ENCODE measurements around the gene ATP2C1. TPM values are rescaled to one million over a fixed set of nuclear protein-coding genes. Genes with fewer than 3 reads are reported as not detected.

The ATP2C1 gene
- total and polyA plus RNA-seq, 2 experiments from 2014 or later = 28.1 to 75.7 TPM

DNA sequence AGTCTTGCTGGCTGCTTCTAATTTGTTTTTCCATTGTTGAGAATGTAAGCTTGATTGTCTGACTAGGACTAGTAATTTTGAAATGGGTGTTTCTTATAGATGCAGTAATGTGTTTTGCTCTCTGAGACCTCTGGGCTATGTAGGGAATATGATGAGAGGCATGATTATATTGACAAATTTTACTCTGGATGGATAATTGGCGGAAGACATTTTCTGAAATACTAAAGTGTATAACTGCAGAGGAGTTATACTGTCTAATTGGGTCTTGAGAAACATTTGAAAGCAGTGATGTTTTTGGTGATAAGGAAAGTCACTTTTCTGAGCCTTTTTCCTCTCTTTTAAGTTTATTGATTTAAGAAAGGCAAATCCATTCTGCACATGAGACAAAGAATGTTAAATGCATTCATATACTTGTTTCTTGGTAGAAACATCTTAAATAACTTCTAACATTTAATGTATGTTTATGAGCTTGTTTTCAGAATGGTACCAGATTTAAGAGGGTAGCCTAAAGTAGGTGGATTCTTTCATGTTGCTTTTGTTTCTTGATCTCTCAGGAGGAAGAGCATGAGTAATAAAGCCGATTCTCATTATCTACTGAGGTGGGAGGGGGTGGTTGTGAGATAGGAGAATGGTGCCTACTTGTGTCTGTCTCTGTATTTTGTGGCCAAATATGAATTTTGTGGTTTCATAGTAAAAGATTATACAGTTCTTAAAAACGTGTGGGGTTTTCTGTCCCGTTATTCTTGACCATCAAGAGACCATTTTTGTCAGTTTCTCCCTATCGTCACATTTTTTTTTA is 2.0 kb downstream of the ATP2C1 start (continued):
- TF ChIP-seq ETS1 (IDR thresholded peaks at IDR 0.05) = no peak
- TF ChIP-seq, protein P1, sequence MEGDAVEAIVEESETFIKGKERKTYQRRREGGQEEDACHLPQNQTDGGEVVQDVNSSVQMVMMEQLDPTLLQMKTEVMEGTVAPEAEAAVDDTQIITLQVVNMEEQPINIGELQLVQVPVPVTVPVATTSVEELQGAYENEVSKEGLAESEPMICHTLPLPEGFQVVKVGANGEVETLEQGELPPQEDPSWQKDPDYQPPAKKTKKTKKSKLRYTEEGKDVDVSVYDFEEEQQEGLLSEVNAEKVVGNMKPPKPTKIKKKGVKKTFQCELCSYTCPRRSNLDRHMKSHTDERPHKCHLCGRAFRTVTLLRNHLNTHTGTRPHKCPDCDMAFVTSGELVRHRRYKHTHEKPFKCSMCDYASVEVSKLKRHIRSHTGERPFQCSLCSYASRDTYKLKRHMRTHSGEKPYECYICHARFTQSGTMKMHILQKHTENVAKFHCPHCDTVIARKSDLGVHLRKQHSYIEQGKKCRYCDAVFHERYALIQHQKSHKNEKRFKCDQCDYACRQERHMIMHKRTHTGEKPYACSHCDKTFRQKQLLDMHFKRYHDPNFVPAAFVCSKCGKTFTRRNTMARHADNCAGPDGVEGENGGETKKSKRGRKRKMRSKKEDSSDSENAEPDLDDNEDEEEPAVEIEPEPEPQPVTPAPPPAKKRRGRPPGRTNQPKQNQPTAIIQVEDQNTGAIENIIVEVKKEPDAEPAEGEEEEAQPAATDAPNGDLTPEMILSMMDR (conservative IDR thresholded peaks at IDR 0.05; ENCODE audit: low read depth in 2 of 2) = no peak
- no peak for TF ChIP-seq CREB1 (CRISPR knock-in tag; IDR thresholded peaks at IDR 0.05; ENCODE audit: low read depth)
- no peak for TF ChIP-seq EZH2 (IDR thresholded peaks at IDR 0.05; ENCODE audit: low read depth, unreplicated experiment)

GRCh38 chr3:130897316-130897715 is 3.4 kb downstream of the ATP2C1 start:
- Histone ChIP-seq H3K4me3 (no peak overlapping the region), H4K20me1 (replicated peaks; ENCODE audit: insufficient read depth) (peaks cover 27% of the 10 kb centered on the region), H3K27me3 (ENCODE audit: insufficient read depth) (no peaks in the 10 kb centered on the region), H3K4me1 (ENCODE audit: insufficient read depth) (peaks cover 59% of the 10 kb centered on the region), H3F3A (replicated peaks; ENCODE audit: low read depth) (no peaks in the 10 kb centered on the region), H3K9me2 (ENCODE audit: insufficient read depth) (no peaks in the 10 kb centered on the region), H3K4me2 (peak overlapping the region; percentile 82), H3K36me3 (ENCODE audit: insufficient read depth) (no peaks in the 10 kb centered on the region), H3K27ac (ENCODE audit: low read depth) (no peak overlapping the region), H2AFZ (no peak overlapping the region), H3K79me2 (replicated peaks; ENCODE audit: insufficient read depth) (peaks cover 80% of the 10 kb centered on the region)
- no peaks in the 10 kb centered on the region for H3K9me3 Mint-ChIP-seq
- ATAC-seq (no peak), DNase-seq (ENCODE audit: low spot score) (peak; percentile 14)
- peaks cover 65% of the 10 kb centered on the region for H3K4me1 Mint-ChIP-seq
- peak overlapping the region; percentile 83 for H3K27ac Mint-ChIP-seq
- peaks cover 8% of the 10 kb centered on the region for H3K27me3 Mint-ChIP-seq (ENCODE audit: insufficient read depth, low read depth, poor library complexity)
- H3K36me3 Mint-ChIP-seq (ENCODE audit: low read depth) = no peaks in the 10 kb centered on the region
- H3K4me3 Mint-ChIP-seq = peak overlapping the region; percentile 39; the same call in 2 of the 3 replicates
- TF ChIP-seq, protein P1 (conservative IDR thresholded peaks at IDR 0.05; ENCODE audit: low read depth in 2 of 2) = no peak
- TF ChIP-seq, protein P2, sequence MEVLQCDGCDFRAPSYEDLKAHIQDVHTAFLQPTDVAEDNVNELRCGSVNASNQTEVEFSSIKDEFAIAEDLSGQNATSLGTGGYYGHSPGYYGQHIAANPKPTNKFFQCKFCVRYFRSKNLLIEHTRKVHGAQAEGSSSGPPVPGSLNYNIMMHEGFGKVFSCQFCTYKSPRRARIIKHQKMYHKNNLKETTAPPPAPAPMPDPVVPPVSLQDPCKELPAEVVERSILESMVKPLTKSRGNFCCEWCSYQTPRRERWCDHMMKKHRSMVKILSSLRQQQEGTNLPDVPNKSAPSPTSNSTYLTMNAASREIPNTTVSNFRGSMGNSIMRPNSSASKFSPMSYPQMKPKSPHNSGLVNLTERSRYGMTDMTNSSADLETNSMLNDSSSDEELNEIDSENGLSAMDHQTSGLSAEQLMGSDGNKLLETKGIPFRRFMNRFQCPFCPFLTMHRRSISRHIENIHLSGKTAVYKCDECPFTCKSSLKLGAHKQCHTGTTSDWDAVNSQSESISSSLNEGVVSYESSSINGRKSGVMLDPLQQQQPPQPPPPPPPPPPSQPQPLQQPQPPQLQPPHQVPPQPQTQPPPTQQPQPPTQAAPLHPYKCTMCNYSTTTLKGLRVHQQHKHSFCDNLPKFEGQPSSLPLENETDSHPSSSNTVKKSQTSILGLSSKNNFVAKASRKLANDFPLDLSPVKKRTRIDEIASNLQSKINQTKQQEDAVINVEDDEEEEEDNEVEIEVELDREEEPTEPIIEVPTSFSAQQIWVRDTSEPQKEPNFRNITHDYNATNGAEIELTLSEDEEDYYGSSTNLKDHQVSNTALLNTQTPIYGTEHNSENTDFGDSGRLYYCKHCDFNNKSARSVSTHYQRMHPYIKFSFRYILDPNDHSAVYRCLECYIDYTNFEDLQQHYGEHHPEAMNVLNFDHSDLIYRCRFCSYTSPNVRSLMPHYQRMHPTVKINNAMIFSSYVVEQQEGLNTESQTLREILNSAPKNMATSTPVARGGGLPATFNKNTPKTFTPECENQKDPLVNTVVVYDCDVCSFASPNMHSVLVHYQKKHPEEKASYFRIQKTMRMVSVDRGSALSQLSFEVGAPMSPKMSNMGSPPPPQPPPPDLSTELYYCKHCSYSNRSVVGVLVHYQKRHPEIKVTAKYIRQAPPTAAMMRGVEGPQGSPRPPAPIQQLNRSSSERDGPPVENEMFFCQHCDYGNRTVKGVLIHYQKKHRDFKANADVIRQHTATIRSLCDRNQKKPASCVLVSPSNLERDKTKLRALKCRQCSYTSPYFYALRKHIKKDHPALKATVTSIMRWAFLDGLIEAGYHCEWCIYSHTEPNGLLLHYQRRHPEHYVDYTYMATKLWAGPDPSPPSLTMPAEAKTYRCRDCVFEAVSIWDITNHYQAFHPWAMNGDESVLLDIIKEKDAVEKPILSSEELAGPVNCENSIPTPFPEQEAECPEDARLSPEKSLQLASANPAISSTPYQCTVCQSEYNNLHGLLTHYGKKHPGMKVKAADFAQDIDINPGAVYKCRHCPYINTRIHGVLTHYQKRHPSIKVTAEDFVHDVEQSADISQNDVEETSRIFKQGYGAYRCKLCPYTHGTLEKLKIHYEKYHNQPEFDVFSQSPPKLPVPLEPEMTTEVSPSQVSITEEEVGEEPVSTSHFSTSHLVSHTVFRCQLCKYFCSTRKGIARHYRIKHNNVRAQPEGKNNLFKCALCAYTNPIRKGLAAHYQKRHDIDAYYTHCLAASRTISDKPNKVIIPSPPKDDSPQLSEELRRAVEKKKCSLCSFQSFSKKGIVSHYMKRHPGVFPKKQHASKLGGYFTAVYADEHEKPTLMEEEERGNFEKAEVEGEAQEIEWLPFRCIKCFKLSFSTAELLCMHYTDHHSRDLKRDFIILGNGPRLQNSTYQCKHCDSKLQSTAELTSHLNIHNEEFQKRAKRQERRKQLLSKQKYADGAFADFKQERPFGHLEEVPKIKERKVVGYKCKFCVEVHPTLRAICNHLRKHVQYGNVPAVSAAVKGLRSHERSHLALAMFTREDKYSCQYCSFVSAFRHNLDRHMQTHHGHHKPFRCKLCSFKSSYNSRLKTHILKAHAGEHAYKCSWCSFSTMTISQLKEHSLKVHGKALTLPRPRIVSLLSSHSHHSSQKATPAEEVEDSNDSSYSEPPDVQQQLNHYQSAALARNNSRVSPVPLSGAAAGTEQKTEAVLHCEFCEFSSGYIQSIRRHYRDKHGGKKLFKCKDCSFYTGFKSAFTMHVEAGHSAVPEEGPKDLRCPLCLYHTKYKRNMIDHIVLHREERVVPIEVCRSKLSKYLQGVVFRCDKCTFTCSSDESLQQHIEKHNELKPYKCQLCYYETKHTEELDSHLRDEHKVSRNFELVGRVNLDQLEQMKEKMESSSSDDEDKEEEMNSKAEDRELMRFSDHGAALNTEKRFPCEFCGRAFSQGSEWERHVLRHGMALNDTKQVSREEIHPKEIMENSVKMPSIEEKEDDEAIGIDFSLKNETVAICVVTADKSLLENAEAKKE (CRISPR knock-in tag; IDR thresholded peaks at IDR 0.05) = no peak
- TF ChIP-seq NANOG (IDR thresholded peaks at IDR 0.05; ENCODE audit: borderline replicate concordance) (no peak), POLR2AphosphoS5 (IDR thresholded peaks at IDR 0.05; ENCODE audit: low read depth) (no peak), EZH2 (IDR thresholded peaks at IDR 0.05; ENCODE audit: low read depth, unreplicated experiment) (no peak)
- TF ChIP-seq, protein P3, sequence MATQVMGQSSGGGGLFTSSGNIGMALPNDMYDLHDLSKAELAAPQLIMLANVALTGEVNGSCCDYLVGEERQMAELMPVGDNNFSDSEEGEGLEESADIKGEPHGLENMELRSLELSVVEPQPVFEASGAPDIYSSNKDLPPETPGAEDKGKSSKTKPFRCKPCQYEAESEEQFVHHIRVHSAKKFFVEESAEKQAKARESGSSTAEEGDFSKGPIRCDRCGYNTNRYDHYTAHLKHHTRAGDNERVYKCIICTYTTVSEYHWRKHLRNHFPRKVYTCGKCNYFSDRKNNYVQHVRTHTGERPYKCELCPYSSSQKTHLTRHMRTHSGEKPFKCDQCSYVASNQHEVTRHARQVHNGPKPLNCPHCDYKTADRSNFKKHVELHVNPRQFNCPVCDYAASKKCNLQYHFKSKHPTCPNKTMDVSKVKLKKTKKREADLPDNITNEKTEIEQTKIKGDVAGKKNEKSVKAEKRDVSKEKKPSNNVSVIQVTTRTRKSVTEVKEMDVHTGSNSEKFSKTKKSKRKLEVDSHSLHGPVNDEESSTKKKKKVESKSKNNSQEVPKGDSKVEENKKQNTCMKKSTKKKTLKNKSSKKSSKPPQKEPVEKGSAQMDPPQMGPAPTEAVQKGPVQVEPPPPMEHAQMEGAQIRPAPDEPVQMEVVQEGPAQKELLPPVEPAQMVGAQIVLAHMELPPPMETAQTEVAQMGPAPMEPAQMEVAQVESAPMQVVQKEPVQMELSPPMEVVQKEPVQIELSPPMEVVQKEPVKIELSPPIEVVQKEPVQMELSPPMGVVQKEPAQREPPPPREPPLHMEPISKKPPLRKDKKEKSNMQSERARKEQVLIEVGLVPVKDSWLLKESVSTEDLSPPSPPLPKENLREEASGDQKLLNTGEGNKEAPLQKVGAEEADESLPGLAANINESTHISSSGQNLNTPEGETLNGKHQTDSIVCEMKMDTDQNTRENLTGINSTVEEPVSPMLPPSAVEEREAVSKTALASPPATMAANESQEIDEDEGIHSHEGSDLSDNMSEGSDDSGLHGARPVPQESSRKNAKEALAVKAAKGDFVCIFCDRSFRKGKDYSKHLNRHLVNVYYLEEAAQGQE (IDR thresholded peaks at IDR 0.05; ENCODE audit: unreplicated experiment) = no peak

All from GM23338 (cell line).